HepG2 (cell line): ENCODE measurements around the gene SPACDR. TPM values are rescaled to one million over a fixed set of nuclear protein-coding genes. Genes with fewer than 3 reads are reported as not detected.
A peak's percentile ranks its signal among the peaks of the same experiment; 100 is the strongest.

Source experiments
- CREM ChIP-seq, 2 experiments: sonication (generic) in 1 of 2; formaldehyde crosslinking in 1 of 2; IDR thresholded peaks; 2 replicates each; pipeline versions ENCODE4 v1.4.0 to v1.6.1; 2016 to 2020; ENCODE audit warnings: antibody characterized with exemption in 1 of 2, mild to moderate bottlenecking in 1 of 2, missing genetic modification reagents in 1 of 2
- DR1 ChIP-seq: sonication (generic); formaldehyde crosslinking; IDR thresholded peaks from 2 replicates; pipeline ENCODE4 v1.8.0; 2021; ENCODE audit warnings: mild to moderate bottlenecking, missing genetic modification reagents, inconsistent platforms
- FOXJ3 ChIP-seq: sonication (generic); formaldehyde crosslinking; IDR thresholded peaks from 2 replicates; pipeline ENCODE4 v1.4.0; 2020; ENCODE audit warnings: missing genetic modification reagents, mild to moderate bottlenecking, borderline replicate concordance
- RAD21 ChIP-seq: fragments of 450-650 bp; formaldehyde crosslinking; IDR thresholded peaks from 2 replicates; pipeline ENCODE4 v1.5.0; 2020; ENCODE audit warnings: mild to moderate bottlenecking
- SNAPC2 ChIP-seq: sonication (generic); formaldehyde crosslinking; IDR thresholded peaks from 2 replicates; pipeline ENCODE4 v1.8.1; 2022; ENCODE audit warnings: mild to moderate bottlenecking, missing genetic modification reagents
- SNRNP70 ChIP-seq: fragments of 200-400 bp; formaldehyde crosslinking; IDR thresholded peaks from 2 replicates; pipeline ENCODE4 v1.6.1; 2017; ENCODE audit warnings: mild to moderate bottlenecking, low read depth, low read length, moderate library complexity
- SOX6 ChIP-seq, 2 experiments: fragments of 450-650 bp in 1 of 2; sonication (generic) in 1 of 2; formaldehyde crosslinking in 1 of 2; IDR thresholded peaks; 2 replicates each; pipeline versions ENCODE4 v1.4.0 to v1.6.1; 2017 to 2020; ENCODE audit warnings: antibody characterized with exemption in 1 of 2, mild to moderate bottlenecking in 1 of 2, missing genetic modification reagents in 1 of 2
- TERF1 ChIP-seq: sonication (generic); formaldehyde crosslinking; IDR thresholded peaks from 2 replicates; pipeline ENCODE4 v1.8.0; 2022; ENCODE audit warnings: mild to moderate bottlenecking, missing genetic modification reagents, moderate library complexity
- YY1 ChIP-seq: IDR thresholded peaks from 2 replicates; pipeline ENCODE4 v1.6.1; 2011; ENCODE audit warnings: low read length, low read depth, moderate library complexity, mild to moderate bottlenecking; ENCODE audit not compliant: insufficient read depth, insufficient replicate concordance
- ZKSCAN8 ChIP-seq: IDR thresholded peaks from 2 replicates; pipeline ENCODE4 v1.6.1; 2016; ENCODE audit warnings: borderline replicate concordance, missing genetic modification reagents, missing compliant biosample characterization
- ZNF3 ChIP-seq: IDR thresholded peaks from 2 replicates; pipeline ENCODE4 v1.7.0; 2017; ENCODE audit warnings: inconsistent platforms
- ZNF329 ChIP-seq: sonication (generic); formaldehyde crosslinking; IDR thresholded peaks from 2 replicates; pipeline ENCODE4 v1.9.0; 2021; ENCODE audit warnings: low read depth, mild to moderate bottlenecking, missing genetic modification reagents
- ZNF557 ChIP-seq: sonication (generic); formaldehyde crosslinking; IDR thresholded peaks from 2 replicates; pipeline ENCODE4 v1.4.0; 2020; ENCODE audit warnings: missing genetic modification reagents
- ZNF567 ChIP-seq: sonication (generic); formaldehyde crosslinking; IDR thresholded peaks from 2 replicates; pipeline ENCODE4 v1.8.1; 2023; ENCODE audit warnings: mild to moderate bottlenecking, missing genetic modification reagents, borderline replicate concordance
- ZNF589 ChIP-seq: sonication (generic); formaldehyde crosslinking; conservative IDR thresholded peaks from 2 replicates; pipeline ENCODE4 v1.8.0; 2022; ENCODE audit warnings: mild to moderate bottlenecking, moderate library complexity, missing genetic modification reagents
- ZNF598 ChIP-seq: sonication (generic); formaldehyde crosslinking; IDR thresholded peaks from 2 replicates; pipeline ENCODE4 v1.5.1; 2020; ENCODE audit warnings: mild to moderate bottlenecking, missing genetic modification reagents, borderline replicate concordance
- ZNF75D ChIP-seq: sonication (generic); formaldehyde crosslinking; IDR thresholded peaks from 2 replicates; pipeline ENCODE4 v1.8.1; 2023; ENCODE audit warnings: missing genetic modification reagents, mild to moderate bottlenecking, borderline replicate concordance
- ZNF816 ChIP-seq: sonication (generic); formaldehyde crosslinking; IDR thresholded peaks from 2 replicates; pipeline ENCODE4 v1.8.0; 2022; ENCODE audit warnings: missing genetic modification reagents, mild to moderate bottlenecking, borderline replicate concordance
- polyA plus RNA-seq, 8 experiments: library from polyadenylated mRNA; depleted of rRNA in 3 of 8; stranded (reverse) in 7 of 8; unstranded in 1 of 8; fragments of >200 nt; fragmentation: Illumina TruSeq in 4 of 8; extraction: Trizol in 4 of 8; gene quantifications; 2 replicates each; pipeline versions ENCODE4 v1.2.1 to v1.2.3, GENCODE V29; 2011 to 2016; ENCODE audit warnings: low read depth in 4 of 8, missing spikeins in 1 of 8, mixed read lengths in 1 of 8; ENCODE audit not compliant: insufficient read depth in 1 of 8
- total RNA-seq, 5 experiments: library from RNA; depleted of rRNA; stranded (reverse); fragments of >200 nt; fragmentation: Illumina TruSeq; extraction: Trizol; gene quantifications; 2 replicates each; pipeline ENCODE4 v1.2.3, GENCODE V29; 2016; ENCODE audit warnings: low read depth in 1 of 5
- TF ChIP-seq, protein P1 (sequence below): sonication (generic); formaldehyde crosslinking; IDR thresholded peaks from 2 replicates; pipeline ENCODE4; 2020; ENCODE audit warnings: missing genetic modification reagents, mild to moderate bottlenecking, borderline replicate concordance
- TF ChIP-seq, protein P2 (sequence below): sonication (generic); formaldehyde crosslinking; IDR thresholded peaks from 2 replicates; pipeline ENCODE4 v1.4.0; 2020; ENCODE audit warnings: mild to moderate bottlenecking, missing genetic modification reagents

Gene SPACDR
- total and polyA plus RNA-seq, 2 of the 13 experiments (the other 11 are each of a cell fraction or from before 2014, with no cell fraction given), result 0.41 TPM; not detected in 1

DNA sequence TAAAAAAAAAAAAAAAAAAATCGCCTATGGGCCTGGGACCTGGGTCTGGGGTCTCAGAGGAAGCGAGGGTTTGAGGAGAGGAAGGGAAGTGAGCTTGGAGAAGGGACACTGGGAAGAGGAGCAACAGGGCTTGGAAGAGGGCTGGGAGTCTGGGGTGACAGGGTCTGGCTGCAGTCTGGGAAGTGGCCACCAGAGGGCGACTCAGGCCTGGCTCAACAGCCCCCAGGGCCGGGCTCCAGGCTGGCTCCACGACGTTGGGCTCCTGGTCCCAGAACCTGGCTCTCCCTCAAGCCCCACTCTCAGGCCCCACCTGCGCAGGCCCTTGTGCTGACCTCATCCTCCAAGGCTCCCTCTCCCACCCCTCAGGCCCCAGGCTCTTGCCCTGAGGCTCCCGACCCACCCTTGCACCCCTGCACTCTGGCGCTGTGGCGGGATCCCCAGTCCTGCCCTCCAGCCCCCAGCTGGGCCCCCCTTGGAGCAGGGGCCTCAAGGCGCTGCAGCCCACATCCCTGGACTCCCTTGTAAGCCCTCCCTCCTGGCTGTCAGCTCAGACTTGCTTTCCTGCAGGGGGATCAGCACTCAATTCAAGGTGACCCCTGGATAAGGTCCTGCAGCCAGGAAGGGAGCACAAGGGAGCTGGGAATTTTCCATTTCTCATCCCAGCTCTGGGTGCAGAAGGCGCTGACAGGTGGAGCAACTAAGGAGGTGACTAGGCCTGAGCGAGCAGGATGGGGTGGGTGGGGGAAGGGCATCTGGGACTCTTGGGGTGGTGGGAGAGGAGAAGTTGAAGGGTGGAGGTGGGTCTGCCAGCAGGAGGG lies 5.4 kb upstream of the SPACDR start (continued):
- TF ChIP-seq ZNF557 (CRISPR knock-in tag) (no peak), SNRNP70 (no peak), SNAPC2 (CRISPR knock-in tag) (no peak), ZNF816 (CRISPR knock-in tag) (no peak), SOX6 (IDR thresholded peaks at IDR 0.05) (no peak), SOX6 (CRISPR knock-in tag; IDR thresholded peaks at IDR 0.05) (peak; percentile 34; the same call in 1 of the 2 replicates), ZNF329 (no peak), TERF1 (no peak), ZNF598 (no peak), ZNF589 (CRISPR knock-in tag) (no peak), ZNF567 (CRISPR knock-in tag) (0 out of 2 replicates have a peak, but pooled peaks have one; percentile 56), ZNF3 (CRISPR knock-in tag) (no peak), FOXJ3 (CRISPR knock-in tag) (no peak), CREM (IDR thresholded peaks at IDR 0.05) (no peak), CREM (CRISPR knock-in tag; IDR thresholded peaks at IDR 0.05) (no peak), YY1 (peak; percentile 53), RAD21 (CRISPR knock-in tag) (peak; percentile 97), DR1 (CRISPR knock-in tag) (no peak), ZNF75D (CRISPR knock-in tag) (no peak), ZKSCAN8 (CRISPR knock-in tag) (no peak)
- TF ChIP-seq, protein P1, sequence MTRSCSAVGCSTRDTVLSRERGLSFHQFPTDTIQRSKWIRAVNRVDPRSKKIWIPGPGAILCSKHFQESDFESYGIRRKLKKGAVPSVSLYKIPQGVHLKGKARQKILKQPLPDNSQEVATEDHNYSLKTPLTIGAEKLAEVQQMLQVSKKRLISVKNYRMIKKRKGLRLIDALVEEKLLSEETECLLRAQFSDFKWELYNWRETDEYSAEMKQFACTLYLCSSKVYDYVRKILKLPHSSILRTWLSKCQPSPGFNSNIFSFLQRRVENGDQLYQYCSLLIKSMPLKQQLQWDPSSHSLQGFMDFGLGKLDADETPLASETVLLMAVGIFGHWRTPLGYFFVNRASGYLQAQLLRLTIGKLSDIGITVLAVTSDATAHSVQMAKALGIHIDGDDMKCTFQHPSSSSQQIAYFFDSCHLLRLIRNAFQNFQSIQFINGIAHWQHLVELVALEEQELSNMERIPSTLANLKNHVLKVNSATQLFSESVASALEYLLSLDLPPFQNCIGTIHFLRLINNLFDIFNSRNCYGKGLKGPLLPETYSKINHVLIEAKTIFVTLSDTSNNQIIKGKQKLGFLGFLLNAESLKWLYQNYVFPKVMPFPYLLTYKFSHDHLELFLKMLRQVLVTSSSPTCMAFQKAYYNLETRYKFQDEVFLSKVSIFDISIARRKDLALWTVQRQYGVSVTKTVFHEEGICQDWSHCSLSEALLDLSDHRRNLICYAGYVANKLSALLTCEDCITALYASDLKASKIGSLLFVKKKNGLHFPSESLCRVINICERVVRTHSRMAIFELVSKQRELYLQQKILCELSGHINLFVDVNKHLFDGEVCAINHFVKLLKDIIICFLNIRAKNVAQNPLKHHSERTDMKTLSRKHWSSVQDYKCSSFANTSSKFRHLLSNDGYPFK (CRISPR knock-in tag), result 0 out of 2 replicates have a peak, but pooled peaks have one; percentile 20
- TF ChIP-seq, protein P2, sequence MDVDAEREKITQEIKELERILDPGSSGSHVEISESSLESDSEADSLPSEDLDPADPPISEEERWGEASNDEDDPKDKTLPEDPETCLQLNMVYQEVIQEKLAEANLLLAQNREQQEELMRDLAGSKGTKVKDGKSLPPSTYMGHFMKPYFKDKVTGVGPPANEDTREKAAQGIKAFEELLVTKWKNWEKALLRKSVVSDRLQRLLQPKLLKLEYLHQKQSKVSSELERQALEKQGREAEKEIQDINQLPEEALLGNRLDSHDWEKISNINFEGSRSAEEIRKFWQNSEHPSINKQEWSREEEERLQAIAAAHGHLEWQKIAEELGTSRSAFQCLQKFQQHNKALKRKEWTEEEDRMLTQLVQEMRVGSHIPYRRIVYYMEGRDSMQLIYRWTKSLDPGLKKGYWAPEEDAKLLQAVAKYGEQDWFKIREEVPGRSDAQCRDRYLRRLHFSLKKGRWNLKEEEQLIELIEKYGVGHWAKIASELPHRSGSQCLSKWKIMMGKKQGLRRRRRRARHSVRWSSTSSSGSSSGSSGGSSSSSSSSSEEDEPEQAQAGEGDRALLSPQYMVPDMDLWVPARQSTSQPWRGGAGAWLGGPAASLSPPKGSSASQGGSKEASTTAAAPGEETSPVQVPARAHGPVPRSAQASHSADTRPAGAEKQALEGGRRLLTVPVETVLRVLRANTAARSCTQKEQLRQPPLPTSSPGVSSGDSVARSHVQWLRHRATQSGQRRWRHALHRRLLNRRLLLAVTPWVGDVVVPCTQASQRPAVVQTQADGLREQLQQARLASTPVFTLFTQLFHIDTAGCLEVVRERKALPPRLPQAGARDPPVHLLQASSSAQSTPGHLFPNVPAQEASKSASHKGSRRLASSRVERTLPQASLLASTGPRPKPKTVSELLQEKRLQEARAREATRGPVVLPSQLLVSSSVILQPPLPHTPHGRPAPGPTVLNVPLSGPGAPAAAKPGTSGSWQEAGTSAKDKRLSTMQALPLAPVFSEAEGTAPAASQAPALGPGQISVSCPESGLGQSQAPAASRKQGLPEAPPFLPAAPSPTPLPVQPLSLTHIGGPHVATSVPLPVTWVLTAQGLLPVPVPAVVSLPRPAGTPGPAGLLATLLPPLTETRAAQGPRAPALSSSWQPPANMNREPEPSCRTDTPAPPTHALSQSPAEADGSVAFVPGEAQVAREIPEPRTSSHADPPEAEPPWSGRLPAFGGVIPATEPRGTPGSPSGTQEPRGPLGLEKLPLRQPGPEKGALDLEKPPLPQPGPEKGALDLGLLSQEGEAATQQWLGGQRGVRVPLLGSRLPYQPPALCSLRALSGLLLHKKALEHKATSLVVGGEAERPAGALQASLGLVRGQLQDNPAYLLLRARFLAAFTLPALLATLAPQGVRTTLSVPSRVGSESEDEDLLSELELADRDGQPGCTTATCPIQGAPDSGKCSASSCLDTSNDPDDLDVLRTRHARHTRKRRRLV (CRISPR knock-in tag), result no peak
